AG04450 (cell line): ENCODE measurements around the gene RAB3B. TPM values are rescaled to one million over a fixed set of nuclear protein-coding genes. Genes with fewer than 3 reads are reported as not detected.

Experiments
- CTCF ChIA-PET: fragments of 300-600, 350-600 bp; formaldehyde crosslinking; extraction: SDS; loops from one replicate; lab custom pipeline; 2022; ENCODE audit warnings: antibody characterized with exemption, inconsistent platforms; lab: Charles Lee
- POLR2A ChIA-PET: fragments of 350-600 bp; formaldehyde crosslinking; extraction: SDS; loops from one replicate; lab custom pipeline; 2021; ENCODE audit warnings: antibody characterized with exemption, inconsistent platforms; lab: Yijun Ruan, JAX
- DNase-seq: peaks from one replicate; pipeline ENCODE4 v3.0.0-alpha.2; 2011; ENCODE audit warnings: low read depth, low spot score
- H3K27ac ChIP-seq: one replicate; pipeline ENCODE4 v1.5.1; 2012; ENCODE audit warnings: low read depth, low read length, control low read depth
- H3K27me3 ChIP-seq: one replicate; pipeline ENCODE4 v1.6.0; 2012; ENCODE audit warnings: low read length; ENCODE audit not compliant: control insufficient read depth, insufficient read depth
- H3K4me3 ChIP-seq: 2 replicates; pipeline ENCODE4 v1.5.1; 2011; ENCODE audit warnings: mild to moderate bottlenecking, low read depth, low read length, control low read depth
- H3K9me3 ChIP-seq: 2 replicates; pipeline ENCODE4 v1.5.1; 2012; ENCODE audit warnings: low read length; ENCODE audit not compliant: control insufficient read depth, insufficient read depth
- polyA plus RNA-seq: library from polyadenylated mRNA; depleted of rRNA; stranded (reverse); fragments of >200 nt; gene quantifications from 2 replicates; pipeline ENCODE4 v1.2.3, GENCODE V29; 2011
- TF ChIP-seq, protein P1 (sequence below): IDR thresholded peaks from 2 replicates; pipeline ENCODE4 v1.5.1; 2011; ENCODE audit warnings: low read depth, low read length, control low read depth, inconsistent platforms

The RAB3B gene
- polyA plus RNA-seq, 1 experiment: 28.6 TPM

DNA sequence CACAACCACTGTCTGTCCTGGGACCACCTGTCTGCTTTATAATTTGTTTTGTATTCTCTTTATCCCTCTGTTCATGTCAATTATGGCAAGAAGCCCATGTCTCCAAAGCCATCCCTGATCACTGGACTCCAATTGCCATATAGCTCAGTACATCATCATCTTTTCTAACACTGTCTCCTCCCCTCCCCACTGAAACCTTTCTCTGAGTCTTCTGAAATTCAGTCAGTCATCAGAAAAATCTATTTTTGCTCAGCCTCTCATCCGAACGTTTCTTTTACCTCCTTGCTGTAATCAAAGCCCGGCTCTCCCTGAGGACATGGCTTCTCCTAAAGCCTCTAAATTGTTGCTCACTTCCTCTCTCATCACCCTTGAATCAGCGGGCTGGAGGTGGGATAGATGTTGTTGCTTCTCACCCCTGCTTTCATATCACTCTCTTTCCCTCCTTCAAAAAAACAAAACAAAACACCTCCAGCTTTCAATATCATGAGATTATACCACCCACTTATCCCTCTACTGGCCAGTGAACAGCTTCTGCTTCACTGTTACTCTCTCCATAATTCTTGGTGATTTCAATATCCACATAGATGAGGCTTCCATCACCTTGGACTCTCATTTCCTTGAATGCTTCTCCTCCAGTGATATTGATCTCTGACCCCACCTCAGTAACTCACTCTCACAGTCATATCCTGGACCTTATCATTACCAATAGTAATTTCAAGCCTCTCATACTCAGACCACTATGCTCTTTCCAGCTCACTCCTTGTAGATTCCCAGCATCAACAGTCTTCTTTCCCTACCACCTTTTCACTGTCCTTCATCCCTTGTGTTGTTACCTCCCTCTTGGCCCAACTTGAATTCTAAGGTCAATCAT is 27.8 kb downstream of the RAB3B start:
- no peaks in the 10 kb centered on the region for H3K27me3 ChIP-seq
- ChIA-PET CTCF (interaction anchor here (1.1 kb wide), 1 partner anchor 8 kb away, joined by 9 read pairs; no protein-coding TSS in a partner anchor), POLR2A (no interaction called here)
- no peak for DNase-seq
- no peak overlapping the region for H3K4me3 ChIP-seq
- TF ChIP-seq, protein P1, sequence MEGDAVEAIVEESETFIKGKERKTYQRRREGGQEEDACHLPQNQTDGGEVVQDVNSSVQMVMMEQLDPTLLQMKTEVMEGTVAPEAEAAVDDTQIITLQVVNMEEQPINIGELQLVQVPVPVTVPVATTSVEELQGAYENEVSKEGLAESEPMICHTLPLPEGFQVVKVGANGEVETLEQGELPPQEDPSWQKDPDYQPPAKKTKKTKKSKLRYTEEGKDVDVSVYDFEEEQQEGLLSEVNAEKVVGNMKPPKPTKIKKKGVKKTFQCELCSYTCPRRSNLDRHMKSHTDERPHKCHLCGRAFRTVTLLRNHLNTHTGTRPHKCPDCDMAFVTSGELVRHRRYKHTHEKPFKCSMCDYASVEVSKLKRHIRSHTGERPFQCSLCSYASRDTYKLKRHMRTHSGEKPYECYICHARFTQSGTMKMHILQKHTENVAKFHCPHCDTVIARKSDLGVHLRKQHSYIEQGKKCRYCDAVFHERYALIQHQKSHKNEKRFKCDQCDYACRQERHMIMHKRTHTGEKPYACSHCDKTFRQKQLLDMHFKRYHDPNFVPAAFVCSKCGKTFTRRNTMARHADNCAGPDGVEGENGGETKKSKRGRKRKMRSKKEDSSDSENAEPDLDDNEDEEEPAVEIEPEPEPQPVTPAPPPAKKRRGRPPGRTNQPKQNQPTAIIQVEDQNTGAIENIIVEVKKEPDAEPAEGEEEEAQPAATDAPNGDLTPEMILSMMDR: no peak
- H3K27ac ChIP-seq: no peak overlapping the region
- no peaks in the 10 kb centered on the region for H3K9me3 ChIP-seq

DNA sequence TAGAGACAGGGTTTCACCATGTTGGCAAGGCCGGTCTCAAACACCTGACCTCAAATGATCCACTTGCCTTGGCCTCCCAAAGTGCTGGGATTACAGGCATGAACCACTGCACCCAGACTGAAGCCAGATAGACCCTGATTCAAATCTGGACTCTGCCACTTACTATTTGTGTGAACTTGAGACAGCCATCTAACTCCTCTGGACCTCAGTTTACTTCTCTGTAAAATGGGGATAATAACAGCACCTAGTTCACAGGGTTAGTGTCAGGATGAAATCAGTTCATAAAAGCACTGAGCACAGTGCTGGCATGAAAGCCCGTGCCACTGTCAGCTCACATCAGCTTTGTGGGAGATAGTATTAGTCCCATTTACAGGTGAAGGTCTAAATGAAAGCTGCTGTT is 28.5 kb downstream of the RAB3B start:
- Histone ChIP-seq H3K9me3 (no peaks in the 10 kb centered on the region), H3K27ac (no peak overlapping the region), H3K4me3 (no peak overlapping the region), H3K27me3 (no peaks in the 10 kb centered on the region)
- POLR2A ChIA-PET: no interaction called here
- TF ChIP-seq, protein P1: no peak
- DNase-seq: no peak
- CTCF ChIA-PET: interaction anchor here (1.1 kb wide), 1 partner anchor 9 kb away, joined by 9 read pairs; no protein-coding TSS in a partner anchor

DNA sequence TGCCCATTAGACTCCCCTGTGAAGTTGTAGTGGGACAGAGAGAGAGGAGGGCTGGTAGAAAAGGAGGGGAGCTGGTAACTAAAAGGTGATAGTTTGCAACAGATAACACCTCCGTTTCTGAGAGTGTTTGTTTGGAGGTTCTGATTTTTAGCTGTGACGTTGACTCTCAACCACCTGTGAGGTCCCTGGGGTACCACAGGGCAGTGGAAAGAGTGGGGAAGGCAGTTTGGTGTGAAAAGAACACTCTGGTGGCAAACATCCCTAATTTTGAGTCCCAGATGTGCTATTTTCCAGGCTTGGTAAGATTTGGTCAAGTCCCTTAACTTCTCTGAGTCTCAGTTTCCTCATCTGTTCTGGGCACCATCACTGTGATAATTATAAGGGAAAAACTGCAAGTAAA is 29.3 kb downstream of the RAB3B start:
- no peaks in the 10 kb centered on the region for H3K9me3 ChIP-seq
- ChIA-PET CTCF (no interaction called here), POLR2A (no interaction called here)
- TF ChIP-seq, protein P1: no peak
- no peak overlapping the region for H3K27ac ChIP-seq
- no peak overlapping the region for H3K4me3 ChIP-seq
- DNase-seq: no peak
- H3K27me3 ChIP-seq: no peaks in the 10 kb centered on the region

DNA sequence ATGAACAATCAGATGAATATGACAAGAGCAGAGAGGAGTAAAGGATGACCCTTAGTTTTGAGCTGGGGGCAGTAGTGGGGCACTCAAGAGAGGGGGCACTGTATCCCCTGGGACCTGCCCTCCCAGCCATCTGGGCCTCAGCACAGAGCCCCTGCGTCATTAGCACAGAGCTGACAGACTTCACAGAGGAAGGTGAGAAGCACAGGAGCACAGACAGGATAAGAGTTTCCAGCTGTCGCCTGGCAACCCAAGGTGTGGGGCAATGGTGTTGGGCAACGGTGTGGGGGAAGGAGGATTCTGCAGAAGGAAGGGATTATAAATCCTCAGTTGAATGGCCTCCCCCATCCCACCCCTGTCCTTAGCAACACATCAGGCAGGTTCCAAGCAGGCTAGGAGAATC is 30.2 kb downstream of the RAB3B start:
- POLR2A ChIA-PET: no interaction called here
- CTCF ChIA-PET: no interaction called here
- no peak overlapping the region for H3K27ac ChIP-seq
- H3K9me3 ChIP-seq: no peaks in the 10 kb centered on the region
- TF ChIP-seq, protein P1: no peak
- no peak overlapping the region for H3K4me3 ChIP-seq
- no peaks in the 10 kb centered on the region for H3K27me3 ChIP-seq
- no peak for DNase-seq

DNA sequence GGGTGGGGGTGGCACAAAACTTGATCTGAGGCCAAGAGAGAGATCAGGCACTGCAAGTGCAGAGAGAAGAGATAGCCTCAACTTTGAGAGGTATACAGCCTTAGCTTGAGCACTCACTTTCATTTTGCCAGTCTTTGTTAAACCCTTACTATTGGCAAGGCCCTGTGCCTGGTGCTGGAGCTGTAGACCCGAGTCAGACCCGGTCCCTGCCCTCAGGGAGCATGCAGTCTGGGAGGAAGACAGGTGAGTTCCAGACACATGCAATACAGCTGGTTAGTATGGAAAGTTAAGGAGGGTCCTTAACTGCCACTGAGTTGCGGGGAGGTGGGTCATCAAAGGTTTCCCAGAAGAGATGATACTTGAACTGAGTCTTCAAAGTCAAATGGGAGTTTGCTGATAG is 31.7 kb downstream of the RAB3B start:
- no peak for DNase-seq
- POLR2A ChIA-PET: no interaction called here
- H3K4me3 ChIP-seq: no peak overlapping the region
- H3K27ac ChIP-seq: no peak overlapping the region
- H3K27me3 ChIP-seq: no peaks in the 10 kb centered on the region
- CTCF ChIA-PET: no interaction called here
- no peaks in the 10 kb centered on the region for H3K9me3 ChIP-seq
- TF ChIP-seq, protein P1: no peak
